GM23338 (cell line): Measurements from ENCODE around the gene WASHC2A. TPM values are rescaled to one million over a fixed set of nuclear protein-coding genes. Genes with fewer than 3 reads are reported as not detected.

Experiments
- ATAC-seq: fragments of 200-7000 bp; cut with Tn5 transposase; 3 replicates; pipeline ENCODE4 v1.9.1; 2020
- DNase-seq: peaks from one replicate; pipeline ENCODE4 v3.0.0-alpha.2; 2015; ENCODE audit warnings: low spot score
- H2AFZ ChIP-seq: fragments of 200-600 bp; sonication (generic); 2 replicates; pipeline ENCODE4 v1.8.0; 2016; ENCODE audit warnings: antibody characterized with exemption, mild to moderate bottlenecking, moderate library complexity
- H3F3A ChIP-seq: fragments of 200-600 bp; sonication (generic); replicated peaks from 2 replicates; pipeline ENCODE4 v1.8.0; 2017; ENCODE audit warnings: antibody characterized with exemption, mixed run types, low read depth
- H3K27ac ChIP-seq: fragments of 200-600 bp; sonication (generic); 2 replicates; pipeline ENCODE4 v1.6.1; 2016; ENCODE audit warnings: low read depth
- H3K27me3 ChIP-seq: fragments of 200-600 bp; sonication (generic); 2 replicates; pipeline ENCODE4 v1.8.0; 2016; ENCODE audit warnings: mild to moderate bottlenecking, mixed run types, moderate library complexity; ENCODE audit not compliant: insufficient read depth
- H3K36me3 ChIP-seq: fragments of 200-600 bp; sonication (generic); 2 replicates; pipeline ENCODE4 v1.8.0; 2016; ENCODE audit warnings: mild to moderate bottlenecking; ENCODE audit not compliant: insufficient read depth
- H3K4me1 ChIP-seq: fragments of 200-600 bp; sonication (generic); 2 replicates; pipeline ENCODE4 v1.8.0; 2016; ENCODE audit warnings: mild to moderate bottlenecking, moderate library complexity; ENCODE audit not compliant: insufficient read depth
- H3K4me2 ChIP-seq: fragments of 200-600 bp; sonication (generic); 2 replicates; pipeline ENCODE4 v1.7.1; 2017; ENCODE audit warnings: mixed run types
- H3K4me3 ChIP-seq: fragments of 200-600 bp; sonication (generic); 2 replicates; pipeline ENCODE4 v1.6.1; 2016; ENCODE audit warnings: mixed run types
- H3K79me2 ChIP-seq: fragments of 200-600 bp; sonication (generic); replicated peaks from 2 replicates; pipeline ENCODE4 v1.8.0; 2017; ENCODE audit warnings: mild to moderate bottlenecking; ENCODE audit not compliant: insufficient read depth
- H3K9me2 ChIP-seq: fragments of 200-600 bp; sonication (generic); 2 replicates; pipeline ENCODE4 v1.8.0; 2017; ENCODE audit not compliant: insufficient read depth
- H4K20me1 ChIP-seq: fragments of 200-600 bp; sonication (generic); replicated peaks from 2 replicates; pipeline ENCODE4 v1.8.0; 2017; ENCODE audit warnings: mild to moderate bottlenecking; ENCODE audit not compliant: insufficient read depth
- H3K27ac Mint-ChIP-seq: 2 replicates; pipeline ENCODE4 v1.8.0; 2020; ENCODE audit warnings: inconsistent platforms, mild to moderate bottlenecking, moderate library complexity, mixed read lengths
- H3K27me3 Mint-ChIP-seq: 3 replicates; pipeline ENCODE4 v1.8.0; 2022; ENCODE audit warnings: low read depth, mild to moderate bottlenecking, moderate library complexity, mixed read lengths, inconsistent platforms; ENCODE audit not compliant: insufficient read depth, poor library complexity
- H3K36me3 Mint-ChIP-seq: 3 replicates; pipeline ENCODE4 v1.8.0; 2021; ENCODE audit warnings: low read depth, mild to moderate bottlenecking, inconsistent platforms, moderate library complexity, mixed read lengths
- H3K4me1 Mint-ChIP-seq: 3 replicates; pipeline ENCODE4 v1.8.0; 2020; ENCODE audit warnings: mild to moderate bottlenecking, inconsistent platforms, mixed read lengths
- H3K4me3 Mint-ChIP-seq: 3 replicates; pipeline ENCODE4 v1.8.0; 2021; ENCODE audit warnings: moderate library complexity, mild to moderate bottlenecking, inconsistent platforms, mixed read lengths
- H3K9me3 Mint-ChIP-seq: 3 replicates; pipeline ENCODE4 v1.8.0; 2020; ENCODE audit warnings: moderate library complexity, mild to moderate bottlenecking, inconsistent platforms, mixed read lengths
- CREB1 ChIP-seq: fragments of 250-450 bp; sonication (Bioruptor Pico); IDR thresholded peaks from 2 replicates; pipeline ENCODE4 v1.5.0; 2020; ENCODE audit warnings: low read depth, mild to moderate bottlenecking, moderate library complexity
- JUNB ChIP-seq: IDR thresholded peaks from one replicate; pipeline ENCODE4 v1.6.1; 2016; ENCODE audit warnings: antibody characterized with exemption; ENCODE audit not compliant: unreplicated experiment
- POLR2AphosphoS5 ChIP-seq: IDR thresholded peaks from 2 replicates; pipeline ENCODE4 v1.6.1; 2016; ENCODE audit warnings: antibody characterized with exemption, low read depth
- STAT1 ChIP-seq: IDR thresholded peaks from one replicate; pipeline ENCODE4 v1.6.1; 2016; ENCODE audit warnings: antibody characterized with exemption; ENCODE audit not compliant: unreplicated experiment
- polyA plus RNA-seq: library from polyadenylated mRNA; unstranded; fragments of >200 nt; fragmentation: Nextera tagmentation; extraction: Ambion mirVana; gene quantifications from 2 replicates; pipeline ENCODE4 v1.2.1, GENCODE V29; 2016
- total RNA-seq: library from RNA; depleted of rRNA; stranded (reverse); fragments of >200 nt; shearing (Covaris generic); gene quantifications from 2 replicates; pipeline ENCODE4 v1.2.3, GENCODE V29; 2014
- TF ChIP-seq, protein P1 (sequence below), 2 experiments: fragments of 200-600 bp in 1 of 2; sonication (generic) in 1 of 2; conservative IDR thresholded peaks; 2 replicates each; pipeline versions ENCODE4 v1.5.1 to v1.6.1; 2016 to 2017; ENCODE audit warnings: antibody characterized with exemption in 2 of 2, low read depth in 2 of 2, mild to moderate bottlenecking in 2 of 2, moderate library complexity in 1 of 2
- TF ChIP-seq, protein P2 (sequence below): IDR thresholded peaks from 2 replicates; pipeline ENCODE4 v1.6.1; 2016; ENCODE audit warnings: antibody characterized with exemption
- TF ChIP-seq, protein P3 (sequence below): fragments of 250-450 bp; sonication (Bioruptor Pico); IDR thresholded peaks from 2 replicates; pipeline ENCODE4 v1.5.0; 2020; ENCODE audit warnings: mild to moderate bottlenecking, moderate library complexity

WASHC2A gene
- total and polyA plus RNA-seq, 2 experiments from 2014 or later, result 13.2 to 24.5 TPM

DNA sequence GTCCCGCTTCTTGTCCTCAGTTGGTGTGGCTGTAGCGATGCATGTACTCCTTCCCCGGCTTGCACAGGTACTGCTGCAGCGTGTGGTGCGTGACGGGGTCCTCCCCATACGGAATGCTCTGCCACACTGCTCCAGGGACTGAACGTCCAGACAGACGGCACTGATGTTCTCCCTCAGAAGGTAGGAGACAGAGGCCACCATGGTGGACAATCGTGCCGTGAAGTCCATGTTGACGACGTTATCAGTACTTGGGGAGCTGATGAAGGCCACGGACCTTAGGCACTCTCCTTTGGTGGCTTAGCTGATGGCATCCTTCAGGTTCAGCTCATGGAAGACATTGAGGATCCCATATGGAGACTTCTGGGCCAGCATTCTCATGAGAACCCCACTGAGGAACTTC is 42.1 kb upstream of the WASHC2A start:
- no peak overlapping the region for H2AFZ ChIP-seq
- DNase-seq (no peak), ATAC-seq (no peak)
- H3K27ac Mint-ChIP-seq, result no peak overlapping the region
- H3K4me1 ChIP-seq, result no peaks in the 10 kb centered on the region
- no peak overlapping the region for H3K4me3 ChIP-seq
- no peaks in the 10 kb centered on the region for H3K4me1 Mint-ChIP-seq
- H3K27ac ChIP-seq, result no peak overlapping the region
- H3K4me3 Mint-ChIP-seq, result no peak overlapping the region
- H3F3A ChIP-seq, result no peaks in the 10 kb centered on the region
- no peaks in the 10 kb centered on the region for H3K36me3 ChIP-seq
- TF ChIP-seq, protein P1, sequence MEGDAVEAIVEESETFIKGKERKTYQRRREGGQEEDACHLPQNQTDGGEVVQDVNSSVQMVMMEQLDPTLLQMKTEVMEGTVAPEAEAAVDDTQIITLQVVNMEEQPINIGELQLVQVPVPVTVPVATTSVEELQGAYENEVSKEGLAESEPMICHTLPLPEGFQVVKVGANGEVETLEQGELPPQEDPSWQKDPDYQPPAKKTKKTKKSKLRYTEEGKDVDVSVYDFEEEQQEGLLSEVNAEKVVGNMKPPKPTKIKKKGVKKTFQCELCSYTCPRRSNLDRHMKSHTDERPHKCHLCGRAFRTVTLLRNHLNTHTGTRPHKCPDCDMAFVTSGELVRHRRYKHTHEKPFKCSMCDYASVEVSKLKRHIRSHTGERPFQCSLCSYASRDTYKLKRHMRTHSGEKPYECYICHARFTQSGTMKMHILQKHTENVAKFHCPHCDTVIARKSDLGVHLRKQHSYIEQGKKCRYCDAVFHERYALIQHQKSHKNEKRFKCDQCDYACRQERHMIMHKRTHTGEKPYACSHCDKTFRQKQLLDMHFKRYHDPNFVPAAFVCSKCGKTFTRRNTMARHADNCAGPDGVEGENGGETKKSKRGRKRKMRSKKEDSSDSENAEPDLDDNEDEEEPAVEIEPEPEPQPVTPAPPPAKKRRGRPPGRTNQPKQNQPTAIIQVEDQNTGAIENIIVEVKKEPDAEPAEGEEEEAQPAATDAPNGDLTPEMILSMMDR (conservative IDR thresholded peaks at IDR 0.05; ENCODE audit: low read depth in 2 of 2), result no peak
- TF ChIP-seq POLR2AphosphoS5 (no peak), STAT1 (no peak), CREB1 (CRISPR knock-in tag) (no peak), JUNB (no peak)
- TF ChIP-seq, protein P2, sequence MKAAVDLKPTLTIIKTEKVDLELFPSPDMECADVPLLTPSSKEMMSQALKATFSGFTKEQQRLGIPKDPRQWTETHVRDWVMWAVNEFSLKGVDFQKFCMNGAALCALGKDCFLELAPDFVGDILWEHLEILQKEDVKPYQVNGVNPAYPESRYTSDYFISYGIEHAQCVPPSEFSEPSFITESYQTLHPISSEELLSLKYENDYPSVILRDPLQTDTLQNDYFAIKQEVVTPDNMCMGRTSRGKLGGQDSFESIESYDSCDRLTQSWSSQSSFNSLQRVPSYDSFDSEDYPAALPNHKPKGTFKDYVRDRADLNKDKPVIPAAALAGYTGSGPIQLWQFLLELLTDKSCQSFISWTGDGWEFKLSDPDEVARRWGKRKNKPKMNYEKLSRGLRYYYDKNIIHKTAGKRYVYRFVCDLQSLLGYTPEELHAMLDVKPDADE, result no peak
- TF ChIP-seq, protein P3, sequence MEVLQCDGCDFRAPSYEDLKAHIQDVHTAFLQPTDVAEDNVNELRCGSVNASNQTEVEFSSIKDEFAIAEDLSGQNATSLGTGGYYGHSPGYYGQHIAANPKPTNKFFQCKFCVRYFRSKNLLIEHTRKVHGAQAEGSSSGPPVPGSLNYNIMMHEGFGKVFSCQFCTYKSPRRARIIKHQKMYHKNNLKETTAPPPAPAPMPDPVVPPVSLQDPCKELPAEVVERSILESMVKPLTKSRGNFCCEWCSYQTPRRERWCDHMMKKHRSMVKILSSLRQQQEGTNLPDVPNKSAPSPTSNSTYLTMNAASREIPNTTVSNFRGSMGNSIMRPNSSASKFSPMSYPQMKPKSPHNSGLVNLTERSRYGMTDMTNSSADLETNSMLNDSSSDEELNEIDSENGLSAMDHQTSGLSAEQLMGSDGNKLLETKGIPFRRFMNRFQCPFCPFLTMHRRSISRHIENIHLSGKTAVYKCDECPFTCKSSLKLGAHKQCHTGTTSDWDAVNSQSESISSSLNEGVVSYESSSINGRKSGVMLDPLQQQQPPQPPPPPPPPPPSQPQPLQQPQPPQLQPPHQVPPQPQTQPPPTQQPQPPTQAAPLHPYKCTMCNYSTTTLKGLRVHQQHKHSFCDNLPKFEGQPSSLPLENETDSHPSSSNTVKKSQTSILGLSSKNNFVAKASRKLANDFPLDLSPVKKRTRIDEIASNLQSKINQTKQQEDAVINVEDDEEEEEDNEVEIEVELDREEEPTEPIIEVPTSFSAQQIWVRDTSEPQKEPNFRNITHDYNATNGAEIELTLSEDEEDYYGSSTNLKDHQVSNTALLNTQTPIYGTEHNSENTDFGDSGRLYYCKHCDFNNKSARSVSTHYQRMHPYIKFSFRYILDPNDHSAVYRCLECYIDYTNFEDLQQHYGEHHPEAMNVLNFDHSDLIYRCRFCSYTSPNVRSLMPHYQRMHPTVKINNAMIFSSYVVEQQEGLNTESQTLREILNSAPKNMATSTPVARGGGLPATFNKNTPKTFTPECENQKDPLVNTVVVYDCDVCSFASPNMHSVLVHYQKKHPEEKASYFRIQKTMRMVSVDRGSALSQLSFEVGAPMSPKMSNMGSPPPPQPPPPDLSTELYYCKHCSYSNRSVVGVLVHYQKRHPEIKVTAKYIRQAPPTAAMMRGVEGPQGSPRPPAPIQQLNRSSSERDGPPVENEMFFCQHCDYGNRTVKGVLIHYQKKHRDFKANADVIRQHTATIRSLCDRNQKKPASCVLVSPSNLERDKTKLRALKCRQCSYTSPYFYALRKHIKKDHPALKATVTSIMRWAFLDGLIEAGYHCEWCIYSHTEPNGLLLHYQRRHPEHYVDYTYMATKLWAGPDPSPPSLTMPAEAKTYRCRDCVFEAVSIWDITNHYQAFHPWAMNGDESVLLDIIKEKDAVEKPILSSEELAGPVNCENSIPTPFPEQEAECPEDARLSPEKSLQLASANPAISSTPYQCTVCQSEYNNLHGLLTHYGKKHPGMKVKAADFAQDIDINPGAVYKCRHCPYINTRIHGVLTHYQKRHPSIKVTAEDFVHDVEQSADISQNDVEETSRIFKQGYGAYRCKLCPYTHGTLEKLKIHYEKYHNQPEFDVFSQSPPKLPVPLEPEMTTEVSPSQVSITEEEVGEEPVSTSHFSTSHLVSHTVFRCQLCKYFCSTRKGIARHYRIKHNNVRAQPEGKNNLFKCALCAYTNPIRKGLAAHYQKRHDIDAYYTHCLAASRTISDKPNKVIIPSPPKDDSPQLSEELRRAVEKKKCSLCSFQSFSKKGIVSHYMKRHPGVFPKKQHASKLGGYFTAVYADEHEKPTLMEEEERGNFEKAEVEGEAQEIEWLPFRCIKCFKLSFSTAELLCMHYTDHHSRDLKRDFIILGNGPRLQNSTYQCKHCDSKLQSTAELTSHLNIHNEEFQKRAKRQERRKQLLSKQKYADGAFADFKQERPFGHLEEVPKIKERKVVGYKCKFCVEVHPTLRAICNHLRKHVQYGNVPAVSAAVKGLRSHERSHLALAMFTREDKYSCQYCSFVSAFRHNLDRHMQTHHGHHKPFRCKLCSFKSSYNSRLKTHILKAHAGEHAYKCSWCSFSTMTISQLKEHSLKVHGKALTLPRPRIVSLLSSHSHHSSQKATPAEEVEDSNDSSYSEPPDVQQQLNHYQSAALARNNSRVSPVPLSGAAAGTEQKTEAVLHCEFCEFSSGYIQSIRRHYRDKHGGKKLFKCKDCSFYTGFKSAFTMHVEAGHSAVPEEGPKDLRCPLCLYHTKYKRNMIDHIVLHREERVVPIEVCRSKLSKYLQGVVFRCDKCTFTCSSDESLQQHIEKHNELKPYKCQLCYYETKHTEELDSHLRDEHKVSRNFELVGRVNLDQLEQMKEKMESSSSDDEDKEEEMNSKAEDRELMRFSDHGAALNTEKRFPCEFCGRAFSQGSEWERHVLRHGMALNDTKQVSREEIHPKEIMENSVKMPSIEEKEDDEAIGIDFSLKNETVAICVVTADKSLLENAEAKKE (CRISPR knock-in tag), result no peak
- H3K79me2 ChIP-seq, result no peaks in the 10 kb centered on the region
- no peaks in the 10 kb centered on the region for H4K20me1 ChIP-seq
- no peaks in the 10 kb centered on the region for H3K9me3 Mint-ChIP-seq
- no peaks in the 10 kb centered on the region for H3K36me3 Mint-ChIP-seq
- H3K9me2 ChIP-seq, result no peaks in the 10 kb centered on the region; the same call in 1 of the 2 replicates
- H3K27me3 Mint-ChIP-seq, result peaks cover 12% of the 10 kb centered on the region
- H3K27me3 ChIP-seq, result peaks cover 4% of the 10 kb centered on the region; the same call in 1 of the 2 replicates
- no peak overlapping the region for H3K4me2 ChIP-seq
